Measurements from ENCODE around the gene MPHOSPH10. TPM values are rescaled to one million over a fixed set of nuclear protein-coding genes. Genes with fewer than 3 reads are reported as not detected.

MPHOSPH10 gene
- 14.9 and 21.6 TPM in 2 replicates for total RNA-seq

DNA sequence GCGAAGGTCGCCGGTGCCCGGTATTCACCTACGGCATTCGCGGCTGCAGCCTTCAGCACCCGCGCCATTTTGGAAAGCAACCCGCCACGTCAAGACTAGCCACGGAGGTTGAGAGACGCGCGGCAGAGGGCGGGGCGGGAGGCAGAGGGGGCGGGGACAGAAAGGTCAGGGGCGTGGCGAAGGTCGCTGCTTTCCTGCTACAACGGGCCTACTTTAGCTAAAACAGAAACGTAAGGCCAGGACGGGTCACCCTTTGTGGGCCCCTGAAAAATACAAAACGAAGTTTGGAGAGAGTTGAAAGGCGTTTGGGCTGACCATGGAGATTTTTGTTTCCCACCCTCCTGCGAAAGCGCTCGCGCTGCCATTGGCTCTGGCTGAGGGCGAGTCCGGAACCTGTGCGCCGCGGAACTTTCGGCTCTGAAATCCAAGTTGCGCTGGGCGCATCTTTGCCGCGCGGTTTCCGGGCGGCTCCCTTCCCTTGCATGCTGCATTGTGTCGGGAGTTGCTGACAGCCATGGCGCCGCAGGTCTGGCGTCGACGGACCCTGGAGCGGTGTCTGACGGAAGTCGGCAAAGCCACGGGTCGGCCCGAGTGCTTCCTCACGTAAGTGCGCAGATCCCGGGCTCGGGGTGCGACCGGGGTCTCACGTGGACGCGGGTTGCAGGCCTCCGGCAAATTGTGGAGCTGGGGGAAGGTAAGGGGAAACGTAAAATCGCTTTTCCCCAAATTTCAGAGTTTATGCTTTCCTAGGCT, at the start of gene MPHOSPH10, which contains the start of gene MCEE:
MPHOSPH10 (plus strand) TSS at position 483 of the 753 bp plus-strand sequence; CDS start at position 515, 32 bp downstream.
MCEE (minus strand) TSS at position 78 of the 753 bp plus-strand sequence; CDS start at position 68, 10 bp downstream.

Small RNA genes lying within 50 kb of the gene (small RNA-seq; reads per million reads assigned to genes)
- gene AC007881.1 = not detected

Other genes starting within 250 kb of the MPHOSPH10 start
- 0.39 and 0.76 TPM in 2 replicates for gene VAX2, start 230.1 kb upstream of the MPHOSPH10 start, total RNA-seq
- gene ATP6V1B1, start 194.7 kb upstream of the MPHOSPH10 start, total RNA-seq = not detected in 2 replicates
- gene ANKRD53, start 152.0 kb upstream of the MPHOSPH10 start, total RNA-seq = 0.65 and 1.6 TPM in 2 replicates
- gene TEX261, start 135.8 kb upstream of the MPHOSPH10 start, total RNA-seq = 14.9 and 29.6 TPM in 2 replicates
- 71.1 and 76.9 TPM in 2 replicates for gene NAGK, start 62.0 kb upstream of the MPHOSPH10 start, total RNA-seq
- 13.6 and 29.8 TPM in 2 replicates for gene MCEE, start 405 bp upstream of the MPHOSPH10 start, total RNA-seq
- gene PAIP2B, start 96.5 kb downstream of the MPHOSPH10 start, total RNA-seq = 0.98 and 2.4 TPM in 2 replicates
- 112 and 145 TPM in 2 replicates for gene ZNF638, start 201.1 kb downstream of the MPHOSPH10 start, total RNA-seq

Data from placental epithelial cell (primary cell).